Lung microvascular endothelial cell (primary cell): ENCODE data around the gene CNPY4. TPM values are rescaled to one million over a fixed set of nuclear protein-coding genes. Genes with fewer than 3 reads are reported as not detected.

ENCODE experiments used
- DNase-seq, 2 donors: peaks; one replicate each; pipeline versions ENCODE4 v3.0.0 to v3.0.0-alpha.2; 2010; ENCODE audit warnings: low read depth in 2 of 2
- total RNA-seq: library from RNA; depleted of rRNA; stranded (reverse); fragments of >200 nt; gene quantifications from 2 replicates; pipeline ENCODE4 v1.2.1, GENCODE V29; 2014

CNPY4 gene
- total RNA-seq, 1 donor from 2014 or later, result 26.2 TPM

DNA sequence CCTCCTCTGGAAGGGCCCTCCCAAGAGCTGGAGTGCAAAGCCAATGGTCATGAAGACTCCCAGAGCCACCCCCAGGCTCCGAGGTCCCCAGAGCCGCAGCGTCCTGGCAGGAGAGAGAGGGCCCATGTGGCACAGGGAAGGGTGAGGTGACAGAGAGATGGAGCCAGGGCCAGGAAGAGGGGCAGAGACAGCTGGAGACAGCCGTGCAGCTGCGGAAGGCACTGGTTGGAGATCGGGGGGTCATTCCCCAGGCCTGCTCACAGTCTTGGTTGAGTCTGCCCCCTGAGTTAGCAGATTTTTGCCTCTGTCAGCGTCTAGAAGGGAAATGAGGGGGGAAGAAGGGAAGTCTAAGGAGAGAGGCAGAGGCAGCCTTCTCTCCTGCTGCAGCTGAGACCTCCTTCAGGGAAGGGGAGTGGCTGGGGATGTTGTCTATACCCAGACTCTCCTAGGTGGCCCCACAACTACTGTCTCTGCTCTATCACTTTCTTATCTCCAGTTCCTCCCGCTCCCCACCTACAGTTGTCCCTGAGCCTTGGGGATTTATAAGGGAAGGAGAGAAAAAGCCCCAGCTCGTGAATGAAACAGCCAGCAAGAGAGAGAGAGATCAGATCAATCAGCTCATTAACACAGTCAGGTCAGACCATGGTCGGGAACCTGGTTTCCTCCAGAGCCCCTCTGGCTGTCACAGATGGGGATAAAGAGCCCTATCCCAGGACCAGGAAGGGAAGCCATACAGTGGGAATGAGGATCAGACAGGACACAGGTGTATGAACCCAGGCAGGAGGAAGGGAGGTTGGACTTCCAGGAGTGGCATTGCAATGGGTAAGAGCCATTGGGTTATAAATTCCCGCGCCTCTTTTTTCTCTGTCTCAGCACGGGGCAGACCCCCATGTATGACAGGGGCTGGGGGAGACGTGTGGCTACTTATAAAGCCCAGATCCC is 47.8 kb downstream of the CNPY4 start:
- DNase-seq, result no peak

DNA sequence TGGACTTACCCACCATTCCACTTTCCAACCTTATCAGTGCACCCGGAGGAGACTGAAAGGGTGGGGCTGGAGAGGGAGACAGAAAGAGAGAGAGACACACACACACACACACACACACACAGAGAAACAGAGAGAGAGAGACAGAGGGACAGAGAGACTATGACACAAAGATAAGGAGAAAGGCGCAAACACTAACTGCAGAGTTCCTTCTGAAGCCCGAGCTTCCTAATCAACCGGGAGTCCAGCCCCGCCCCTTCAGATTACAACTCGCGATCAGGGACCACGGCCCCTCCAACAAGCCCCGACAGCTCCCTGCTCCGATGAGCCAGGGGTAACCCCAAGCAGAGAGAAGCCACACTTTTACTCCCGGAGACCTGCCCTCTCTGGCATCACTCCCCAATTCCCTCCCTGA is 48.5 kb downstream of the CNPY4 start:
- no peak for DNase-seq

DNA sequence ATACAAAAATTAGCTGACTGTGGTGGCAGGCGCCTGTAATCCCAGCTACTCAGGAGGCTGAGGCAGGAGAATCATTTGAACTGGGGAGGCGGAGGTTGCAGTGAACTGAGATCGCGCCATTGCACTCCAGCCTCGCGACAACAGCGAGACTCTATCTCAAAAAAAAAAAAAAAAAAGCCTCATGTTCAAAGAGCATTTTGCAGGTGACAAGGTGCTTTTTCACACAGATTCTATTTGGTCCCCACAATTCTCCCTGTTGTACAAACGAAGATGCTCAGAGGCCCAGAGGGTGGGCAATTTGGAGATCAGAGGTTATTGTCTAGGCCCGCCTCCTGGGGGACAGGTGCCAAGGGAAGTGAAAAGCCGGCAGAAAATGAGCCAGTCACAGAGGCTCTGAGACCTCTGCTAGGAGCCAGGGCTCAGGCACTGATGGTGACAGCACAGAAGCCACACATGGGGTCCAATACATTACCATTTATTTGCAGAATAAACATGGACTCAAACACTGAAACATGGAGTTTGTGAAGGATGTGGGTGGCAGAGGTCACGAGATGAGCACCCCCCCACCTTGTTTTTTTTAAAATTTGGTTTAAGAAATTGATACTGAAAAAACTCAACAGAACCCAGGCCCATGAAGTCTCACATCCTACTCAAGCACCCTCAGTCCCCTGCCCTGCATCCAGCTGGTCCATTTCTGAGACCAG is 49.9 kb downstream of the CNPY4 start:
- DNase-seq, result no peak

DNA sequence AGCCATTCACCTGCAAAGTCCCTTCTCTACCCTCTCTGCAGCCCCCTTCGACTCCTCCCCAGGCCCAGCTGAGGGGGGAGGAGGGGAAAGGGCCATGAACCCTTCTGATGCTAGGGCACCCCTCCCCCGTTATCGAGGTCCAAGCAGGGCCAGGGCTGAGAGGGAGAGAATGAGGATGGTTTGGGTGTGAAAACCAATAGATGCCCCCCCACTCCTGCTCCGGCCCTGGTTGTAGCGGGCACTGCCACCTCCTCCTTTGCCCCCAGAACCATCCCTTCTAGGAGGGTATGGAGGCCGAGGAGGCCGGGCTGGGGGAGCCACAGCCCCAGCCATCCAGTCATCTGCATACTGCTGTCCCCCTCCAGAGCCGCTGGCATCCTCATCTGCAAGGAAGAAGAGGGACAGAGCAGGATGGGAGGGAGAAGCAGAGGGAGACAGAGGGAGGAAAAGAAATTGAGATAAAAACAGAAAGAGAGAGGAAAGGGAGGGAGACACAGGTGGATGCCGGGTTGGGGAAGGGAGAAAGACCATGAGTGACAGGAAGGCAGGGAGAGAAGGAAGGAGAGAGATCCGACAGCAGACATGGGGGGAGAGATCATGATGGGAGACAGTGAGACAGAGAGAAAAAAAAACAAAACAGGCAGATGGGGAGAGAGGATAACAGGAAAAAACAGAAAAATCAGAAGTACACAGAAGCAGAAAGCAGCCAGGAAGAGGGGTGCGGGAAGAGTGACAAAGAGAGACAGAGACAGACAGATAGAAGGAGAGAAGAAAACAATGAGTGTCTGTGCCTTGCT is 50.9 kb downstream of the CNPY4 start:
- DNase-seq, result no peak

DNA sequence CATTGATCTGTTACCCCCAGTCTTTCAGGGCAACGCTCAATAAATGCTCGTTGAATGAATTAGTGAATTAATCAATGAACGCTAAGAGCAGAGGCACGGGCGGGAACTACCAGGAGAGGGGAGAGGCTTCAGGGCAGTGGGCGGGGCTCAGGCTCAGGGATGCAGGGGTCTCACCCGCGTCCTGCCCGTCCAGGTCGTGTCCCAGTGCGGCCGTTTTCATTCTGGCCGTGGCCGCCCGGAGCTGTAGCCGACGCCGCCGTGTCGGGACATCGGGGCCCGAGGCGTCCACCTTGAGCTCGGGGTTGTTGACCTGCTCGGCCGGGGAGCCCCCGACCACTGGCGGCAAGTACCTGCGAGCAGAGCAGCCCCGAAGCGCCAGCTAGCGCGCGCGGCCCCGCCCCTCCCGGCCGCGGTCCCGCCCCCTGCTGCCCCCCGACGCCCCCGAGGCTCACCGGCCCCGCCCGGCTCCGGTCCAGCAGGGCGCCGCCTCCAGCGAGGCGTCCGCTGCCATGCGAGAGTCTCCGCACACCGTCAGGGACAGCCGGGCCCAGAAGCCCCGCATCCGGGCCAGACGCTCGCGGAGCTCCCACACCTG is 51.8 kb downstream of the CNPY4 start:
- DNase-seq, result no peak

DNA sequence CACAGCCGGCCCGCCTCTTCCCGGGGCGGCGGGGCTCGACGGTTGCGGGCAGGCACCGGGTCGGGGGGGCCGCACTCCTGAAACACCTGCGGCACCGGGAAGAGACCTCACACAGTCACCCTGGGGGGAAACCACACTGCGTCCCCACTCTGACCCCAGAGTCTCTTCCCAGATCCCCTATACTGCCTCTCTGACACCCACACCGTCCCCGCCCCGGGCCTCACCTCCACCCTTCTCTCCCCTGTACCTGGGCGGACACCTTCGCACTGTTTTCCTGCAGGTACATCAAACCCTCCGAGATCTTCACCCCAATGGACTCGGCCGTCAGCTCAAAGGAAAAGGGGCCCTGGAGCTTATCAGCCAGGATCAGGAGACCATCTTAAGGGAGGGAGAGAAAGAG is 52.4 kb downstream of the CNPY4 start:
- DNase-seq, result no peak

DNA sequence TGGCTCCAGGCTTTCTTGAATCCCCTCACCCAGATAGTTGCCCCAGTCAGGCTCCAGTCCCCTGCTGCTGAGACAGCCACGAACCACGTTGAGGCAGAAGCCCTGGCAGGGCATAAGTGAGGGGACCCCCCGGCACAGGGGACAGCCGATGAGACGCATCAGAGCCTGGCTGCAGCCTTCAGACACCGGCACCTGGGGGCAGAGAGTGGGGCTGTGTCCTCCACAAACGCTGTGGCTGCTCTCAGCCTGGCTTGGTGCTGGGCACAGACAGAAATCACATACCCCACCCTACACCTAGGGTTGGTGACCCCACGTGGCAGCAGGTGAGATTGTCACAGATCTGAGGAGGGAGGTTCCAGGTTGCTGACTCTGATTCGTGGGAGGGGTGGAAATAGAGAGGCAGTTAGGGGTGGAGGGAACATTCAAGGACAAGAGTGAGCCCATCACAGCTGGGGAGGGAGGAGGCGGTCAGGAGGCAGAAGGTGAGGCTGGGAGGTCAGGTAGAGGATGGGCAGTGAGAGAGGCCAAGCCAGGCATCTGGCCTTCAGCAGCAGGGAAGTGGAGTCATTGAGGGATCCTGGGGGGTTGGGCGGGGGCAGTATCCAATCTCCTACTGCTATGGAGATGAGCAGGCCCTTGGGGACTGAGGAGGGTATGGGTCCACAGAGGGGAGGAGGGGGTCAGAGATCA is 54.5 kb downstream of the CNPY4 start:
- no peak for DNase-seq

DNA sequence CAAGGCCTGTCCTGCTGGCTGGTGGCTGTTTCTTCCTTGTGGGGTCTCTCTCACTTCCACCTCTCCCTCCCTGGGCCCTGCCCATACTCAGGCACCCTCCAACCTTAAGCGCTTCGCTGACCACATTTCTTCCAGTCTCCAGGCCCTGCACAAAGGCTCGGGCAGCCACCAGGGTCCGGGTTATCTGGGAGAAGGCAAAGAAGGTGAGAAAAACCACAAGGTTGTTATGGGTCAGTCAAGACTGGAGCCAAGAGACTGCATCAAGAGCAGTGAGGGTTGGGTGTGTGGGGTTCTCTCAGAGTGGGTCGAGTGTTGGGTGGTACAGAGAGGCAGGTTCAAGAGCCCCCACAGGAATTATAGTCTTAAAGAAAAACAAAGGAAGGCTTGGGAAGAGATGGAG is 55.1 kb downstream of the CNPY4 start:
- DNase-seq, result no peak

Other genes with a start within 250 kb of the CNPY4 start
- gene OR2AE1, start 242.6 kb upstream of the CNPY4 start, total RNA-seq, result 0.22 TPM in 1 of 2 replicates, not detected in the other
- 14.4 and 17.5 TPM in 2 replicates for gene TRIM4, start 200.1 kb upstream of the CNPY4 start, total RNA-seq
- gene GJC3, start 190.0 kb upstream of the CNPY4 start, total RNA-seq, result 0.65 and 1.2 TPM in 2 replicates
- not detected in 2 replicates for gene AZGP1, start 143.6 kb upstream of the CNPY4 start, total RNA-seq
- gene ZKSCAN1, start 104.0 kb upstream of the CNPY4 start, total RNA-seq, result 20.7 and 30.0 TPM in 2 replicates
- gene ZSCAN21, start 69.9 kb upstream of the CNPY4 start, total RNA-seq, result 5.2 and 7.7 TPM in 2 replicates
- gene ZNF3, start 37.9 kb upstream of the CNPY4 start, total RNA-seq, result 18.1 and 26.0 TPM in 2 replicates
- gene COPS6, start 30.7 kb upstream of the CNPY4 start, total RNA-seq, result 57.1 and 73.9 TPM in 2 replicates
- gene MCM7, start 18.2 kb upstream of the CNPY4 start, total RNA-seq, result 25.8 and 61.0 TPM in 2 replicates
- 12.5 and 13.1 TPM in 2 replicates for gene AP4M1, start 18.0 kb upstream of the CNPY4 start, total RNA-seq
- gene TAF6, start 276 bp upstream of the CNPY4 start, total RNA-seq, result 17.0 and 20.8 TPM in 2 replicates
- 2.0 and 2.4 TPM in 2 replicates for gene MBLAC1, start 7.3 kb downstream of the CNPY4 start, total RNA-seq
- 96.6 and 125 TPM in 2 replicates for gene LAMTOR4, start 29.3 kb downstream of the CNPY4 start, total RNA-seq
- gene TRAPPC14, start 39.1 kb downstream of the CNPY4 start, total RNA-seq, result 3.9 and 6.0 TPM in 2 replicates
- gene GAL3ST4, start 49.0 kb downstream of the CNPY4 start, total RNA-seq, result under 0.01 and 0.22 TPM in 2 replicates
- 1.3 and 2.2 TPM in 2 replicates for gene GPC2, start 57.7 kb downstream of the CNPY4 start, total RNA-seq
- 0.20 and 0.22 TPM in 2 replicates for gene STAG3, start 58.3 kb downstream of the CNPY4 start, total RNA-seq
- not detected in 2 replicates for gene PVRIG, start 100.3 kb downstream of the CNPY4 start, total RNA-seq
- gene SPDYE3, start 188.1 kb downstream of the CNPY4 start, total RNA-seq, result not detected in 2 replicates
- 5.2 and 21.6 TPM in 2 replicates for gene PILRB, start 238.5 kb downstream of the CNPY4 start, total RNA-seq